ENCODE data around the gene E4F1.

Gene E4F1

GRCh38 chr16:2207872-2208271, 15.5 kb upstream of the E4F1 start:
- DNase-seq (ENCODE audit: low read depth) = no peak

- no peak for DNase-seq (ENCODE audit: low read depth)
Measured at GRCh38 chr16:2208308-2208707, 15.1 kb upstream of the E4F1 start.

- DNase-seq (ENCODE audit: low read depth) = no peak
Measured at GRCh38 chr16:2208772-2209171, 14.6 kb upstream of the E4F1 start.

GRCh38 chr16:2209258-2210008, 14.0 kb upstream of the E4F1 start:
- no peak for DNase-seq (ENCODE audit: low read depth)

GRCh38 chr16:2210009-2210332, 13.4 kb upstream of the E4F1 start:
- DNase-seq (ENCODE audit: low read depth) = no peak

- DNase-seq (ENCODE audit: low read depth) = no peak
Measured at GRCh38 chr16:2210386-2211365, 12.7 kb upstream of the E4F1 start, which contains the start of gene BRICD5. Gene BRICD5 (minus strand): TSS chr16:2210863. CDS start chr16:2210833, 30 bp downstream.

GRCh38 chr16:2211923-2212347, 11.5 kb upstream of the E4F1 start:
- no peak for DNase-seq (ENCODE audit: low read depth)

GRCh38 chr16:2212362-2213324, 10.7 kb upstream of the E4F1 start:
- no peak for DNase-seq (ENCODE audit: low read depth)

GRCh38 chr16:2213817-2214718, 9.3 kb upstream of the E4F1 start:
- DNase-seq (ENCODE audit: low read depth) = no peak

GRCh38 chr16:2214719-2214968, 8.7 kb upstream of the E4F1 start, which contains the start of gene PGP:
Gene PGP (minus strand): TSS chr16:2214840. CDS start chr16:2214777, 63 bp downstream.
- no peak for DNase-seq (ENCODE audit: low read depth)

GRCh38 chr16:2216330-2216729, 7.1 kb upstream of the E4F1 start:
- no peak for DNase-seq (ENCODE audit: low read depth)

- DNase-seq (ENCODE audit: low read depth) = peak; percentile 52
Measured at GRCh38 chr16:2223942-2224486, 623 bp downstream of the E4F1 start.

GRCh38 chr16:2226245-2226793, 2.9 kb downstream of the E4F1 start:
- no peak for DNase-seq (ENCODE audit: low read depth)

GRCh38 chr16:2226918-2227317, 3.5 kb downstream of the E4F1 start:
- DNase-seq (ENCODE audit: low read depth) = no peak

GRCh38 chr16:2228161-2228824, 4.9 kb downstream of the E4F1 start:
- no peak for DNase-seq (ENCODE audit: low read depth)

- no peak for DNase-seq (ENCODE audit: low read depth)
Measured at GRCh38 chr16:2229091-2229490, 5.7 kb downstream of the E4F1 start.

GRCh38 chr16:2229632-2230250, 6.3 kb downstream of the E4F1 start:
- DNase-seq (ENCODE audit: low read depth) = no peak

GRCh38 chr16:2230376-2230775, 7.0 kb downstream of the E4F1 start:
- no peak for DNase-seq (ENCODE audit: low read depth)

Data from fibroblast of gingiva (primary cell).